Keratinocyte (primary cell): ENCODE data around the gene PRKN.

Source experiments
- CTCF ChIP-seq, 3 experiments: IDR thresholded peaks in 1 of 3; conservative IDR thresholded peaks in 1 of 3; optimal IDR thresholded peaks in 1 of 3; 2 replicates in 2 of 3; 3 replicates in 1 of 3; pipeline versions ENCODE3 to v1.5.1; 2011; ENCODE audit warnings: low read length in 3 of 3, mild to moderate bottlenecking in 3 of 3, moderate library complexity in 2 of 3, control low read depth in 1 of 3, inconsistent platforms in 1 of 3; ENCODE audit not compliant: insufficient read depth in 2 of 3; ENCODE audit errors: extremely low read depth in 1 of 3
- EZH2 ChIP-seq: IDR thresholded peaks from one replicate; pipeline ENCODE4 v1.6.1; 2012; ENCODE audit warnings: inconsistent platforms, mild to moderate bottlenecking, low read length, moderate library complexity

DNA sequence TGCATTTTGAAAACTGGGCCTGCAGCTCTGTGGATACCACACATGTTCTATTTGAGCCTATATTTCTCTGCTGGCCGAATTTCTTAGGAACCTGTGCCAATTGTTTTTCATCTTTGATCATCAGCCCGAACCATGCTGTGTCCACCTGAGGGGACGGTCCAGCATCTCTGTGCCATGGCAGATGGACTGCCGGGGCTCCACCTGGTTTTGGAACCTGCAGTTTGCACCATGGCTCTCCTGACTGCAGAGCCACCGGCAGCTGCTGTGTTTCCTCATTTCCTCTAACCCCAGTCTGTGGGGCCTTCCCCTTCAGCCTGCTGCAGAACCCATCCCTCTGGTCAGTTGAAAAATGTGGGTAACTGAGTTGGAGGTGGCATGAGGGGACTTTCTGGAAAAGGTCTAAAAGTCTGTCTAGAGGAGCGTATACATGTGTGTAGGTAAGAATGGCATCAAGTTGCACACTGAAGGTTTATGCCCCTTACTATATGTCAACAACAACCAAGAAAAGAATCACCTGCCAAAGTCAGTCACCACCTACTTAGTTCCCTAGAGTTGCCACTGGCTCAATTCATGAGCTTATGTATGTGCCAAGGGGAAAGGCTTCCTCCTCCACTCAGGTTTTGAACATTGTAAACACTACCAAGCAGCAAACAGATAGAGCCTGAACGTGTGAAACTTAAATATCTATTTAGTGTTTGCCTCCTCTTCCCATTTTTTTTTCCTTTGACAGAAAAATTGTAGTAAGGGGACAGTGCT, 548.2 kb downstream of the PRKN start:
- TF ChIP-seq CTCF (optimal IDR thresholded peaks at IDR 0.05 in 1 of 3, IDR thresholded peaks at IDR 0.05 in 1 of 3, conservative IDR thresholded peaks at IDR 0.05 in 1 of 3; ENCODE audit: extremely low read depth in 1 of 3, insufficient read depth in 2 of 3, low read length in 3 of 3) (no peak), EZH2 (no peak)
